ENCODE data around the gene IGF2BP1.
A peak's percentile ranks its signal among the peaks of the same experiment; 100 is the strongest.
"Not testable (repeated sequence)": the region's sequence is repeated elsewhere in the genome, so short reads cannot be mapped to it uniquely, and the experiment has no call there.

The IGF2BP1 gene

GRCh38 chr17:49018748-49019147 lies 21.6 kb downstream of the IGF2BP1 start:
- no peak for DNase-seq (ENCODE audit: low read depth in 2 of 2)

GRCh38 chr17:49020609-49021008 lies 23.4 kb downstream of the IGF2BP1 start:
- no peak for DNase-seq (ENCODE audit: low read depth in 2 of 2)

GRCh38 chr17:49021095-49021767 lies 24.0 kb downstream of the IGF2BP1 start:
- peak in 1 of 2 experiments; percentile 42 for DNase-seq (ENCODE audit: low read depth in 2 of 2)

GRCh38 chr17:49021768-49022103 lies 24.6 kb downstream of the IGF2BP1 start:
- no peak for DNase-seq (ENCODE audit: low read depth in 2 of 2)

GRCh38 chr17:49022391-49022941 lies 25.3 kb downstream of the IGF2BP1 start:
- peak; percentile 82 for DNase-seq (ENCODE audit: low read depth in 2 of 2)

GRCh38 chr17:49024523-49024922 lies 27.3 kb downstream of the IGF2BP1 start:
- DNase-seq (ENCODE audit: low read depth in 2 of 2) = no peak

GRCh38 chr17:49026447-49026846 lies 29.3 kb downstream of the IGF2BP1 start:
- not testable (repeated sequence) for DNase-seq (ENCODE audit: low read depth in 2 of 2)

GRCh38 chr17:49028271-49028670 lies 31.1 kb downstream of the IGF2BP1 start:
- DNase-seq (ENCODE audit: low read depth in 2 of 2) = no peak

GRCh38 chr17:49029801-49030200 lies 32.6 kb downstream of the IGF2BP1 start:
- DNase-seq (ENCODE audit: low read depth in 2 of 2) = no peak

- DNase-seq (ENCODE audit: low read depth in 2 of 2) = peak; percentile 63 to 68
Measured at GRCh38 chr17:49031965-49032928, 35.1 kb downstream of the IGF2BP1 start.

GRCh38 chr17:49035470-49036269 lies 38.5 kb downstream of the IGF2BP1 start:
- DNase-seq (ENCODE audit: low read depth in 2 of 2) = no peak

- no peak for DNase-seq (ENCODE audit: low read depth in 2 of 2)
Measured at GRCh38 chr17:49036270-49036626, 39.1 kb downstream of the IGF2BP1 start.

- DNase-seq (ENCODE audit: low read depth in 2 of 2) = no peak
Measured at GRCh38 chr17:49038138-49038537, 41.0 kb downstream of the IGF2BP1 start.

GRCh38 chr17:49038544-49038943 lies 41.4 kb downstream of the IGF2BP1 start:
- no peak for DNase-seq (ENCODE audit: low read depth in 2 of 2)

GRCh38 chr17:49039518-49039917 lies 42.3 kb downstream of the IGF2BP1 start:
- not testable (repeated sequence) for DNase-seq (ENCODE audit: low read depth in 2 of 2)

- DNase-seq (ENCODE audit: low read depth in 2 of 2) = no peak
Measured at GRCh38 chr17:49041527-49041926, 44.3 kb downstream of the IGF2BP1 start.

- no peak for DNase-seq (ENCODE audit: low read depth in 2 of 2)
Measured at GRCh38 chr17:49045376-49045775, 48.2 kb downstream of the IGF2BP1 start.

GRCh38 chr17:49046912-49047311 lies 49.7 kb downstream of the IGF2BP1 start:
- no peak for DNase-seq (ENCODE audit: low read depth in 2 of 2)

- DNase-seq (ENCODE audit: low read depth in 2 of 2) = no peak
Measured at GRCh38 chr17:49049265-49049664, 52.1 kb downstream of the IGF2BP1 start.

GRCh38 chr17:49050611-49051010 lies 53.4 kb downstream of the IGF2BP1 start:
- DNase-seq (ENCODE audit: low read depth in 2 of 2) = no peak

- no peak for DNase-seq (ENCODE audit: low read depth in 2 of 2)
Measured at GRCh38 chr17:49051269-49051668, 54.1 kb downstream of the IGF2BP1 start.
